ENCODE data around the gene SETD6. TPM values are rescaled to one million over a fixed set of nuclear protein-coding genes. Genes with fewer than 3 reads are reported as not detected.

SETD6 gene
- total and polyA plus RNA-seq, 2 of the 13 experiments (the other 11 are each of a cell fraction or from before 2014, with no cell fraction given) = 24.0 to 25.7 TPM

DNA sequence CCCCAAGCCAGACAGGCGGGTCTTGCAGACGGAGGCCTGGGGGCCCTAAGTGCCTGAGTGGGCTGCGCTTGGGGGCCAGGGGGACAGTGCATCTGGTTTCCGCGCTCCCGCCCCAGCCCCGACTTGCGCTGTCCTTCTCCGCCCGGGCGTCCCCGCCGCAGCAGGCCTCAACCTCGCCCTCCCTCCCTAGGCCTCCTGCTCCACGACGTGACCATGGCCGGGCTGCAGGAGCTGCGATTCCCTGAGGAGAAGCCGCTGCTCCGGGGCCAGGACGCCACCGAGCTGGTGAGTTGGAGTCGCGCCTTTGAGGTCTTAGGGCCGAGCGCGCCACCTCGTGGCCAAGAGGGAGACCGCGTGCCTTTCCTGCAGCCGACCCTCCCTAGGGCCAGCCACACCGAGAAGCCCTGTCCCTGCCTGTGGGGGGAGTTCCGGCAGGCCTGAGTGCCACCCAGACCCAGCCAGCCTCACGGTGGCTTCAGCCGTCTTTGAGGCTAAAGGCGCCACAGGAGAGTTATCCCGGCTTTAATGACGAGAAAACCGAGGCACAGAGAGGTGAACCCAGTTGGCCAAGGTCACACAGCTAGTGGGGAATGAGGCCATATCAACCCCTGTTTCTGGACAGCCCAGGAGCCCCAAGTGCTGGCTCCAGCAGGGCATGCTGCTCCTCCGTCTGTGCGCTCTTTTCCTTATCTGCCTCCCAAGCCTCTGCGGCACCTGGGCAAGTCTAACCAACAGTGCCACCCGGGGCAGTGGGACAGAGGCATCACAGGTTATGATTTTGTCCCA is 27.6 kb upstream of the SETD6 start (continued):
- TF ChIP-seq NONO (IDR thresholded peaks at IDR 0.05) (no peak), NONO (CRISPR knock-in tag; conservative IDR thresholded peaks at IDR 0.05) (peak; percentile 51; the same call in 1 of the 2 replicates), ZNF343 (CRISPR knock-in tag; IDR thresholded peaks at IDR 0.05) (peak; percentile 39; the same call in 1 of the 2 replicates), ZNF292 (CRISPR knock-in tag; IDR thresholded peaks at IDR 0.05; ENCODE audit: borderline replicate concordance, low read depth) (0 out of 2 replicates have a peak, but pooled peaks have one; percentile 15), ETV5 (CRISPR knock-in tag; IDR thresholded peaks at IDR 0.05; ENCODE audit: borderline replicate concordance) (no peak), TMF1 (CRISPR knock-in tag; IDR thresholded peaks at IDR 0.05; ENCODE audit: low read depth) (0 out of 2 replicates have a peak, but pooled peaks have one; percentile 53), ZNF746 (CRISPR knock-in tag; IDR thresholded peaks at IDR 0.05) (peak; percentile 23; the same call in 1 of the 2 replicates), ZC3H4 (CRISPR knock-in tag; IDR thresholded peaks at IDR 0.05; ENCODE audit: borderline replicate concordance) (no peak)
- TF ChIP-seq, protein P1, sequence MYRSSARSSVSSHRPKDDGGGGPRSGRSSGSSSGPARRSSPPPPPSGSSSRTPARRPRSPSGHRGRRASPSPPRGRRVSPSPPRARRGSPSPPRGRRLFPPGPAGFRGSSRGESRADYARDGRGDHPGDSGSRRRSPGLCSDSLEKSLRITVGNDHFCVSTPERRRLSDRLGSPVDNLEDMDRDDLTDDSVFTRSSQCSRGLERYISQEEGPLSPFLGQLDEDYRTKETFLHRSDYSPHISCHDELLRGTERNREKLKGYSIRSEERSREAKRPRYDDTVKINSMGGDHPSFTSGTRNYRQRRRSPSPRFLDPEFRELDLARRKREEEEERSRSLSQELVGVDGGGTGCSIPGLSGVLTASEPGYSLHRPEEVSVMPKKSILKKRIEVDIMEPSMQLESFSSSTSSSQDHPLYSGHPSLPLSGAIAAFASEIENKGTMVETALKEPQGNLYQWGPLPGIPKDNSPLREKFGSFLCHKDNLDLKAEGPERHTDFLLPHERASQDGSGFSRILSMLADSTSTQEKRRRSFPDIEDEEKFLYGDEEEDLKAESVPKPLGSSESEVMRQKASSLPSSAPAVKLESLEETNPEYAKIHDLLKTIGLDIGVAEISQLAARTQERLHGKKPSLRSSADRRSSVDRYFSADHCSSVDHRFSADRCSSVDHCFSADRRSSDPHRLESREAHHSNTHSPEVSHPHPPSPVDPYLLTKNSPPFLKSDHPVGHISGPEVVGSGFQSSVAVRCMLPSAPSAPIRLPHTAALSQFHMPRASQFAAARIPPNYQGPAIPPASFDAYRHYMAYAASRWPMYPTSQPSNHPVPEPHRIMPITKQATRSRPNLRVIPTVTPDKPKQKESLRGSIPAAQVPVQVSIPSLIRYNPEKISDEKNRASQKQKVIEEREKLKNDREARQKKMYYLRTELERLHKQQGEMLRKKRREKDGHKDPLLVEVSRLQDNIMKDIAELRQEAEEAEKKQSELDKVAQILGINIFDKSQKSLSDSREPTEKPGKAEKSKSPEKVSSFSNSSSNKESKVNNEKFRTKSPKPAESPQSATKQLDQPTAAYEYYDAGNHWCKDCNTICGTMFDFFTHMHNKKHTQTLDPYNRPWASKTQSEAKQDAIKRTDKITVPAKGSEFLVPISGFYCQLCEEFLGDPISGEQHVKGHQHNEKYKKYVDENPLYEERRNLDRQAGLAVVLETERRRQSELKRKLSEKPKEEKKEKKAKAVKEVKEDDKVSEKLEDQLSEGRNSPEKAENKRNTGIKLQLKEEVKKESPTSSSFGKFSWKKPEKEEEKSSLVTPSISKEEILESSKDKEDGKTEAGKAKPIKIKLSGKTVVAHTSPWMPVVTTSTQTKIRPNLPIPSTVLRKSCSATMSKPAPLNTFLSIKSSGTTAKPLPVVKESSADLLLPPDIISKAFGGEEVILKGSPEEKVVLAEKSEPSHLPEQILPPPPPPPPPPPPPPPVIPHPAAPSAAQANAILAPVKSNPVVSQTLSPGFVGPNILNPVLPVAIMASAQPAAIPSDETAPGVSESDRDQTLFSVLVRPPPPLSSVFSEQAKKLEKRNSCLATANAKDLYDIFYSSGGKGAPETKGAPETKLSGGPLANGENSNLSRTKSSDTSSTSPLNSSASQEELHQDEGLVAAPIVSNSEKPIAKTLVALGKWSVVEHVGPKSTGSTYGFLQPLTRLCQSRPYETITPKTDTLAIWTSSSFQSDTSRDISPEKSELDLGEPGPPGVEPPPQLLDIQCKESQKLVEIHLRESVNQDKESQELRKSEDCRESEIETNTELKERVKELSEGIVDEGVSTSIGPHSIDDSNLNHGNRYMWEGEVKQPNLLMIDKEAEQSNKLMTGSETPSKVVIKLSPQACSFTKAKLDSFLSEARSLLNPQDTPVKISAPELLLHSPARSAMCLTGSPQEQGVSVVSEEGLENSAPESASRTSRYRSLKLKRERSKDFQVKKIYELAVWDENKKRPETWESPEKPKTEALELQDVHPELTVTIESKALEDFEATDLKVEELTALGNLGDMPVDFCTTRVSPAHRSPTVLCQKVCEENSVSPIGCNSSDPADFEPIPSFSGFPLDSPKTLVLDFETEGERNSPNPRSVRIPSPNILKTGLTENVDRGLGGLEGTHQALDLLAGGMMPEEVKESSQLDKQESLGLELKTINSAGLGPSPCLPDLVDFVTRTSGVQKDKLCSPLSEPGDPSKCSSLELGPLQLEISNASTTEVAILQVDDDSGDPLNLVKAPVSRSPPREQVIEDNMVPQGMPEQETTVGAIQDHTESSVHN (CRISPR knock-in tag; IDR thresholded peaks at IDR 0.05) = no peak
- TF ChIP-seq, protein P2, sequence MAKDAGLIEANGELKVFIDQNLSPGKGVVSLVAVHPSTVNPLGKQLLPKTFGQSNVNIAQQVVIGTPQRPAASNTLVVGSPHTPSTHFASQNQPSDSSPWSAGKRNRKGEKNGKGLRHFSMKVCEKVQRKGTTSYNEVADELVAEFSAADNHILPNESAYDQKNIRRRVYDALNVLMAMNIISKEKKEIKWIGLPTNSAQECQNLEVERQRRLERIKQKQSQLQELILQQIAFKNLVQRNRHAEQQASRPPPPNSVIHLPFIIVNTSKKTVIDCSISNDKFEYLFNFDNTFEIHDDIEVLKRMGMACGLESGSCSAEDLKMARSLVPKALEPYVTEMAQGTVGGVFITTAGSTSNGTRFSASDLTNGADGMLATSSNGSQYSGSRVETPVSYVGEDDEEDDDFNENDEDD (CRISPR knock-in tag; IDR thresholded peaks at IDR 0.05; ENCODE audit: borderline replicate concordance) = peak; percentile 46; the same call in 1 of the 2 replicates
- TF ChIP-seq, protein P3, sequence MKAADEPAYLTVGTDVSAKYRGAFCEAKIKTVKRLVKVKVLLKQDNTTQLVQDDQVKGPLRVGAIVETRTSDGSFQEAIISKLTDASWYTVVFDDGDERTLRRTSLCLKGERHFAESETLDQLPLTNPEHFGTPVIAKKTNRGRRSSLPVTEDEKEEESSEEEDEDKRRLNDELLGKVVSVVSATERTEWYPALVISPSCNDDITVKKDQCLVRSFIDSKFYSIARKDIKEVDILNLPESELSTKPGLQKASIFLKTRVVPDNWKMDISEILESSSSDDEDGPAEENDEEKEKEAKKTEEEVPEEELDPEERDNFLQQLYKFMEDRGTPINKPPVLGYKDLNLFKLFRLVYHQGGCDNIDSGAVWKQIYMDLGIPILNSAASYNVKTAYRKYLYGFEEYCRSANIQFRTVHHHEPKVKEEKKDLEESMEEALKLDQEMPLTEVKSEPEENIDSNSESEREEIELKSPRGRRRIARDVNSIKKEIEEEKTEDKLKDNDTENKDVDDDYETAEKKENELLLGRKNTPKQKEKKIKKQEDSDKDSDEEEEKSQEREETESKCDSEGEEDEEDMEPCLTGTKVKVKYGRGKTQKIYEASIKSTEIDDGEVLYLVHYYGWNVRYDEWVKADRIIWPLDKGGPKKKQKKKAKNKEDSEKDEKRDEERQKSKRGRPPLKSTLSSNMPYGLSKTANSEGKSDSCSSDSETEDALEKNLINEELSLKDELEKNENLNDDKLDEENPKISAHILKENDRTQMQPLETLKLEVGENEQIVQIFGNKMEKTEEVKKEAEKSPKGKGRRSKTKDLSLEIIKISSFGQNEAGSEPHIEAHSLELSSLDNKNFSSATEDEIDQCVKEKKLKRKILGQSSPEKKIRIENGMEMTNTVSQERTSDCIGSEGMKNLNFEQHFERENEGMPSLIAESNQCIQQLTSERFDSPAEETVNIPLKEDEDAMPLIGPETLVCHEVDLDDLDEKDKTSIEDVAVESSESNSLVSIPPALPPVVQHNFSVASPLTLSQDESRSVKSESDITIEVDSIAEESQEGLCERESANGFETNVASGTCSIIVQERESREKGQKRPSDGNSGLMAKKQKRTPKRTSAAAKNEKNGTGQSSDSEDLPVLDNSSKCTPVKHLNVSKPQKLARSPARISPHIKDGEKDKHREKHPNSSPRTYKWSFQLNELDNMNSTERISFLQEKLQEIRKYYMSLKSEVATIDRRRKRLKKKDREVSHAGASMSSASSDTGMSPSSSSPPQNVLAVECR (CRISPR knock-in tag; IDR thresholded peaks at IDR 0.05; ENCODE audit: borderline replicate concordance) = peak; percentile 22; the same call in 1 of the 2 replicates
- TF ChIP-seq, protein P4, sequence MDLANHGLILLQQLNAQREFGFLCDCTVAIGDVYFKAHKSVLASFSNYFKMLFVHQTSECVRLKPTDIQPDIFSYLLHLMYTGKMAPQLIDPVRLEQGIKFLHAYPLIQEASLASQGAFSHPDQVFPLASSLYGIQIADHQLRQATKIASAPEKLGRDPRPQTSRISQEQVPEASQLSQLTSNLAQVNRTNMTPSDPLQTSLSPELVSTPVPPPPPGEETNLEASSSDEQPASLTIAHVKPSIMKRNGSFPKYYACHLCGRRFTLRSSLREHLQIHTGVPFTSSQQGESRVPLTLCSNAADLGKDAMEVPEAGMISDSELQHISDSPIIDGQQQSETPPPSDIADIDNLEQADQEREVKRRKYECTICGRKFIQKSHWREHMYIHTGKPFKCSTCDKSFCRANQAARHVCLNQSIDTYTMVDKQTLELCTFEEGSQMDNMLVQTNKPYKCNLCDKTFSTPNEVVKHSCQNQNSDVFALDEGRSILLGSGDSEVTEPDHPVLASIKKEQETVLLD (CRISPR knock-in tag; IDR thresholded peaks at IDR 0.05; ENCODE audit: low read depth) = no peak

Measured in HepG2 (cell line).